Fibroblast of the aortic adventitia (primary cell): ENCODE data around the gene NPAS2. TPM values are rescaled to one million over a fixed set of nuclear protein-coding genes. Genes with fewer than 3 reads are reported as not detected.

Source experiments
- DNase-seq: peaks from one replicate; pipeline ENCODE4 v3.0.0-alpha.2; 2010; ENCODE audit warnings: low read depth
- H3K4me3 ChIP-seq: 2 replicates; pipeline ENCODE4 v1.5.1; 2011; ENCODE audit warnings: low read depth, mild to moderate bottlenecking, control low read depth, low read length, moderate library complexity
- CTCF ChIP-seq: IDR thresholded peaks from 2 replicates; pipeline ENCODE4 v1.5.1; 2011; ENCODE audit warnings: mild to moderate bottlenecking, low read length, control low read depth, inconsistent platforms; ENCODE audit not compliant: insufficient read depth
- total RNA-seq: library from RNA; depleted of rRNA; stranded (reverse); fragments of >200 nt; gene quantifications from 2 replicates; pipeline ENCODE4 v1.2.3, GENCODE V29; 2012; ENCODE audit warnings: low replicate concordance

Gene NPAS2
- total RNA-seq, 1 donor = 24.3 TPM

- no peak for DNase-seq
- no peak overlapping the region for H3K4me3 ChIP-seq
- TF ChIP-seq CTCF = no peak
Measured at GRCh38 chr2:100884145-100884621, 64.2 kb downstream of the NPAS2 start.

- TF ChIP-seq CTCF = no peak
- no peak for DNase-seq
- H3K4me3 ChIP-seq = no peak overlapping the region
Measured at GRCh38 chr2:100886085-100886484, 66.1 kb downstream of the NPAS2 start.

- TF ChIP-seq CTCF = no peak
- DNase-seq = no peak
- H3K4me3 ChIP-seq = no peak overlapping the region
Measured at GRCh38 chr2:100887039-100887578, 67.2 kb downstream of the NPAS2 start.

- DNase-seq = no peak
- TF ChIP-seq CTCF = no peak
Measured at GRCh38 chr2:100887713-100888495, 68.0 kb downstream of the NPAS2 start.

GRCh38 chr2:100888601-100889000 is 68.7 kb downstream of the NPAS2 start:
- peak; percentile 44 for DNase-seq
- H3K4me3 ChIP-seq = no peak overlapping the region
- no peak for TF ChIP-seq CTCF

More at GRCh38 chr2:100887713-100888495, 68.0 kb downstream of the NPAS2 start:
- no peak overlapping the region for H3K4me3 ChIP-seq

- no peak for DNase-seq
- H3K4me3 ChIP-seq = no peak overlapping the region
- TF ChIP-seq CTCF = no peak
Measured at GRCh38 chr2:100889286-100889685, 69.3 kb downstream of the NPAS2 start.
